HS-27A (cell line): Measurements from ENCODE around the gene EIF3A.
A peak's percentile ranks its signal among the peaks of the same experiment; 100 is the strongest.
"Not testable (repeated sequence)": the region's sequence is repeated elsewhere in the genome, so short reads cannot be mapped to it uniquely, and the experiment has no call there.

Source experiments
- DNase-seq: peaks from one replicate; pipeline ENCODE4 v3.0.0-alpha.2; 2012; ENCODE audit warnings: low read depth, missing footprints

Gene EIF3A

DNA sequence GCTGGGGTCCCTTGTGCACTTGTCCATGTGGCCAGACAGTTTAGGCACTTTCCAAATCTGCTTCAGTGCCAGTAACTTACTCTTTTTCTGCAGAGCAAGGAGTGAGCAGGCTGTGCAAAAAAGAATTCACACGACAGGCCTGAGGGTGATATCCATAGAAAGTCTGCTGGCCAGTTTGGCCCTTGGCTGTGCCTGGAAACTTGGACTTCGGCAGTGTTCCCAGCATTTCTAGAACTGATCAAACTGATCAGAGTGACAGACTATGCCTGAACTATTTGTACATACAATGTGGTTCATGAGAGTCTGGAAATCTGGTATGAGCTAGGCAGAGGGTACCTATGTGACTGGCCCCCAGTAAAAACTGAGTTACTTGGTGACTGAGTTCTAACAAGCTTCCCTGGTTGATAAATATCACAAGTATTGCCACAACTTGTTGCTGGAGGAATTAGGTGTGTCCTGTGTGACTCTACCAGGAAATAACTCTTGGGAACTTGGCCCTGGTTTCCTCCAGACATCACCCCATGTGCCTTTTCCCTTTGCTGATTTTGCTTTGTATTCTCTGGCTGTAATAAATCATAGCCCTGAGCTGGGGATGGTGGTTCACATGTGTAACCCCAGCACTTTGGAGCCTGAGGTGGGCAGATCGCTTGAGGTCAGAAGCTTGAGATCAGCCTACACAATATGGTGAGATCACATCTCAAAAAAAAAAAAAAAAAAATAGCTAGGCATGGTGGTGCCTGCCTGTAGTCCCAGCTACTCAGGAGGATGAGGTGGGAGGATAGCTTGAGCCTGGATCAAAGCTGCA is 20.0 kb upstream of the EIF3A start:
- DNase-seq, result no peak

DNA sequence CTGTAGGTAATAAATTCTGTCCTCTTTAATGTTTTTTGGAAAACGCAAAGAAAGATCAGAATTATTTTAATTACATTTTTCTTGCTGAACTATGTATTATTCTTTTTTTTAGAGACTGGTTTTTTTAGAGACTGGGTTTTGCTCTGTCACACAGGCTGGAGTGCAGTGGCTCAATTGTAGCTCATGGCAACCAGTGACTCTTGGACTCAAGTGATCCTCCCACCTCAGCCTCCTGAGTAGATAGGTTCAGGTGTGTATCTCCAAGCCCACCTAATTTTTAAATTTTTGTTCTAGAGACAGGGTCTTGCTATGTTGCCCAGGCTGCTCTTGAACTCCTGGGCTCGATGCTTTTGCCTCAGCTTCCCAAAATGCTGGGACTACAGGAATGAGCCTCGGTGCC is 18.0 kb upstream of the EIF3A start:
- no peak for DNase-seq

DNA sequence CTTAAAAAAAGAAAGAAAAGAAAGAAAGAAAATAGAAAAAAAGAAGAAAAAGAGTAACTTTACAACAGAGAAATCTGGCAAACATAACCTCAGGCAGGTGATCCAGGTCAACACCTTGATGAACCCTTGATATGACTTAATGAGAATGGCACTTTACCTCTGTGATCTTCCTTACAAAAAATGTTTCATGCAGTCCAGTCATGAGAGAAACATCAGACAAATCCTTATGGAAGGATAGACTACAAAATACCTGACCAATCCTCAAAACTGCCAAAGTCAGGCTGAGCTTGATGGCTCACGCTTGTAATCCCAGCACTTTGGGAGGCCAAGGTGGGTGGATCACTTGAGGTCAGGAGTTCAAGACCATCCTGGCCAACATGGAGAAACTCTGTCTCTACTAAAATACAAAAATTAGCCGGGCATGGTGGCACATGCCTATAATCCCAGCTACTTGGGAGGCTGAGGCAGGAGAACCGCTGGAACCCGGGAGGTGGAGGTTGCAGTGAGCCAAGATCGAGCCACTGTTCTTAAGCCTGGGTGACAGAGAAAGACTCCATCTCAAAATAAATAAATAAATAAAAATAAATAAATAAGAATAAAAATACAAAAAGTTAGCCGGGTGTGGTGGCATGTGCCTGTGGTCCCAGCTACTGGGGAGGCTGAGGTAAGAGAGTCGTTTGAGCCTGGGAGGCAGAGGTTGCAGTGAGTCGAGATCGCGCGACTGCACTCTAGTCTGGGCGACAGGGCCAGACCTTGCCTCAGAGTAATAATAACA is 16.2 kb upstream of the EIF3A start:
- DNase-seq, result not testable (repeated sequence)

- DNase-seq, result no peak
Measured at GRCh38 chr10:119095640-119096039, 15.0 kb upstream of the EIF3A start.

- peak; percentile 68 for DNase-seq
Measured at GRCh38 chr10:119090968-119091367, 10.4 kb upstream of the EIF3A start.

DNA sequence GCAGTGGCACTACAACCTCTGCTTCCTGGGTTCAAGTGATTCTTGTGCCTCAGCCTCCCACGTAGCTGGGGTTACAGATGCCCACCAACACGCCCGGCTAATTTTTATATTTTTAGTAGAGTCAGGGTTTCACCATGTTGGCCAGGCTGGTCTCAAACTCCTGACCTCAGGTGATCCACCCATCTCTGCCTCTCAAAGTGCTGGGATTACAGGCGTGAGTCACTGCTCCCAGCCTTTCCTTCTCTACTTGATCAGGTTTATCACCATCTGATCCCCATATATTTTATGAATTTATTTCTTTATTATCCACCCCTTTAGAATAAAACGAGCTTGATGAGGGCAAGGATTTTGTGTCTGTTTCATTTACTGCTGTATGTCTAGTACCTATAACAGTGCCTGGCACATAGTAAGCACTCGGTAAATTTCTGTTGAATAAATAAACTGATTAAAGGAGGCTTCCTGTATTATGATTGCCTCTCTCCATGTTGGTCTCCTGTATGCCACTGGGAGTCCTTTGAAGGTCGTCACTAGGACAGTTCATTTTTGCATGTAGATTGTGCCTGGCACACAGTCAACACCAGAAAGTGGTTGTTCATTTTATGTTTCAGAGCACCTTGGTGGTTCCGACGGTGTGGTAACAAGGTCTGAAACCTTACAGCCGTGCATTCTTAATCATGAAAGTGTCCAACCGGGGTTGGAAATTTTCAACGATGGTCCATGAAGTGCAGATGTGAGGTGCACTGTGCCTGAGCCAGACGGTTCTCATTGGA is 9.6 kb upstream of the EIF3A start:
- no peak for DNase-seq

GRCh38 chr10:119087271-119087882 is 6.8 kb upstream of the EIF3A start:
- no peak for DNase-seq

DNA sequence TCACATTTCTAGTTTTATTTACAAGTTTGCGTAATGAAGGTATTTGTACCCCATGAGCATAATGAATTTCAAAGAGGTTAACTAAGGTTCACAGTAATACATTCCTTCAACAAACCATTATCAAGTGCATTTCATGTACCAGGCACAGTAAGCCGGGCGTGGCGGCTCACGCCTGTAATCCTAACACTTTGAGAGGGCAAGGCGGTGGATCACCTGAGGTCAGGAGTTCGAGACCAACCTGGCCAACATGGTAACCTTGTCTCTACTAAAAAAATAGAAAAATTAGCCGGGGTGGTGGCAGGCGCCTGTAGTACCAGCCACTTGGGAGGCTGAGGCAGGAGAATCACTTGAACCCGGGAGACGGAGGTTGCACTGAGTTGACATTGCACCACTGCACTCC is 4.3 kb upstream of the EIF3A start:
- no peak for DNase-seq

DNA sequence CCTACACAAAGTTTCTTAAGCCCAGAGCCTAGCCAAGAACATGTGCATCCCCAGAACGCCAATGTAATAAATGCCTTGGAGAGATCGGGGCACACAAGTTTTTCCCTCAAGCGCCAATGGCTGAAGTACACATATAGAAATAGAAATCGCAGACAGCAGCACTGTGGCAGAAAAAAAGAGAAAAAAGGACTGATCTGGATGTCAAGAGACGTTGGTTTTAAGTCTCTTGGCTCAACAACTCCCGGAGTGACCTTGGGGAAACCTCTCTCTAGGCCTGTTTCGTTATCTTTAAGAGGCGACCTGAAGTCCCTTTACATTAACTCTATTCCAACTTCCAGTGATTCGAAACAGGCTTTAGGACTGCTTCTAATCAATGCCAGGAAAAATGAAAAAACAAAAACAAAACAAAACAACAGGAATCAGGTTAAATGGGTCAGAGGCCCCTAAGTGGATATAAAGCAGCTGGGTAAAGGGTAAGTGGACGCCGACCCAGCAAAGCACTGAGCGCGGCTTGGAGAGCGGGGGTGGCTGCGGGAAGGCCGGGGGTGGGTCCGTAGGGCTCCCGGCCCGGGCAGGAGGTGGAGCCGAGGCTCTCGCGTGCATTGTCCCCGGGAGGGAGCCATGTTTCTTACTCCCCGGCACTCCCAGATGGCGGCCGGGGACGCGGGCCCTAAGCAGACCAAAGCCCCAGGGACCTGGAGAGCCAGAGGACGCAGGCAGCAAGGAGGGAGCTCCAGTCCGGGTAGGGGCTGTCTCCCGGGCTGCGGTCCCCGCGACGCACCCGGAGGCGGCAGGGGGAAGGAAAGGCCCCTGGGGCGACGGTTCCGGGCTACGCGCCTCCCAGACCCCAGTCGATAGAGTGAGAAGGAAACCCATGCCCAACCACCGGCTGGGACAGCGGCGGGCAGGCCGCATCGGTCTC is 757 bp downstream of the EIF3A start:
- no peak for DNase-seq

GRCh38 chr10:119078422-119079179 is 2.0 kb downstream of the EIF3A start:
- no peak for DNase-seq

- DNase-seq, result no peak
Measured at GRCh38 chr10:119073584-119073983, 7.0 kb downstream of the EIF3A start.

GRCh38 chr10:119070395-119071165 is 10.0 kb downstream of the EIF3A start:
- no peak for DNase-seq

GRCh38 chr10:119061926-119062325 is 18.7 kb downstream of the EIF3A start:
- no peak for DNase-seq

DNA sequence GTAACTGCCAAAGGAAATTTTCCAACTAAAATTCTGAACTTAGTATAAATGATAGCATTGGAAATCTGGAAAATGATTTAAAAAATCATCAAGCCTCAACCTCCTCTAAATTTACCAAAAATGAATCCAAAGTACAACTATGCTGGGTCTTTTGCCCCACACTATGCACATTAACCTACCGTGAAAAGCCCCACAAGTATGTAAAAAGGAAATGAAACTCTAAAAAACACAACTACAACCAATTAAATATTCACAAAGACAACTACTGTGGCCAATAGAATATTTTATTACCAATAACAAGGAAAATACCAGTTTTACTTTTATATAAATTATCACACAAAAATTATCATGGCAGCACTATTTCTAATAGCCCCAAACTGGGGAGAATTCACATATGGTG is 19.3 kb downstream of the EIF3A start:
- DNase-seq, result no peak

DNA sequence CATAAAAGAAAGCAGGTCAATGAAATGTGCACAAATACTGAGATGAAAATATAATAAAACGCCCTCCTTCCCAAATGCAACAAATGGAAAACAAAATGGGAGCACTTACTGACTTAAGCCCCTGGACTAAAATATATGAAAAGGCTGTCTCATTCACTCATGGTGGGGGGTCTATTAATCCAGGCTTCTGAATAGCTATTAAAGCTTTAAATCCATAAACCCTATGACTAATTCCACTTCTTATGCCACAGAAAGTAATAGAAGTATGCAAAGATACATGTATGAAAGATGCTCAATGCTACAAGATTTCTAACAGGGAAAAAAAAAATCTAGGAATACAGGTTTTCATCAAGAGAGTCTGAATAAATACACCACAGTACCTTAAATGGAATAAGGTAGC is 20.5 kb downstream of the EIF3A start:
- DNase-seq, result no peak

DNA sequence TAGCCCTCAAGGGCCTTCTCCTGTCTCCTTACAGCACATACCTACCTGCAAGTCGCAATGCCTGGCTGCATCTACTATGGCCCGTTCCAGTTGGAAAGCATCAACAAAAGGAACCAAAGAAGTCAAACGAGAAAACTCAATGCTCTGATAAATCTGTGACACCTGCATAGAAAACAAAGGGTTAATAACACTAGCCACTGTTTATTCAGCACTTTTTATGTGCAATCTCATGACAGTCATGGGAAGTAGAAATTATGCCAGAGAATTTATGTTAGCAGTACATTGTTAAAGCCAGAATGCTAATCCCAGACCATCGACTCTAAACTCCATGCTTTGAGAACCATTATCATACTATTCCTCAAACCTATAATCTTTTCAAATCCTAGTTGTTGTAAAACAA is 21.1 kb downstream of the EIF3A start:
- no peak for DNase-seq

- DNase-seq, result no peak
Measured at GRCh38 chr10:119058010-119058409, 22.6 kb downstream of the EIF3A start.

DNA sequence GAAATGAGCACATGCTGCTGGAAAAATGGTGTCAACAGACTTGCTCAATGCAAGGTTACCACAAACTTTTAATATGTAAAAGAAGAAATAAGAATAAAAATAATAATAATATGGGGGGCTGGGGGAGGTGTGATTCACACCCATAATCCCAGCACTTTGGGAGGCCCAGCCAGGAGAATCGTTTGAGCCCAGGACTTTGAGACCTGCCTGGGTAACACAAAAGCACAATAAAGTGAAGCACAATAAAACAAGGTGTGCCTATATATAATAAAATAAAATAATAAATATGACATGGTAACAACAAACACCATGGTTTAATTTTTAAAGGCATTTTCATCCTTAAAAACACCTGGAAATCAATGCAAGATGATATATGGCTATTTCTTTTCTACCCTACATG is 25.1 kb downstream of the EIF3A start:
- DNase-seq, result no peak

DNA sequence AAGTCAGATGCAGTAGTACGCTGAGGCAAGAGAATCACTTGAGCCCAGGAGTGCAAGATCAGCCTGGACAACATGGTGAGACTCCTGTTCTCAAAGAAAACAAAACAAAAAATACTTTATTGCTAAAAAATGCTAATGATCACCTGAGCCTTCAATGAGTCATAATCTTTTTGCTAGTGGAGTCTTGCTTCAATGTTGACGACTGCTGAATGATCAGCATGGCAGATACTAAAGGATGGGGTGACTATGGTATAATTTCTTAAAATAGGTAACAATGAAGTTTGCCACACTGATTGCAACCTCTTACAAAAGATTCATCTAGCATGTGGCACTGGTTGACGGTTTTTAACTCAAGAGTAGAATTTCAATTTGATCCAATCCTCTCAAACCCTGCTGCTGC is 28.8 kb downstream of the EIF3A start:
- DNase-seq, result no peak

- no peak for DNase-seq
Measured at GRCh38 chr10:119049777-119050176, 30.8 kb downstream of the EIF3A start.
